HG02870 (cell line): ENCODE measurements around the gene ARL14EP.

ENCODE experiments used
- ATAC-seq: cut with Tn5 transposase; IDR thresholded peaks from one replicate; pipeline ENCODE4 v1.9.1; 2021; ENCODE audit warnings: mild to moderate bottlenecking, moderate library complexity; ENCODE audit not compliant: unreplicated experiment

ARL14EP gene

GRCh38 chr11:30322826-30323710 lies at the start of gene ARL14EP:
Gene ARL14EP, plus strand, starts transcription at chr11:30323104. Its CDS starts 7,845 bp downstream, at chr11:30330949.
- ATAC-seq = peak; percentile 96

- ATAC-seq = no peak
Observed at GRCh38 chr11:30277176-30277575, 45.7 kb upstream of the ARL14EP start.

- no peak for ATAC-seq
Observed at GRCh38 chr11:30279796-30280195, 43.1 kb upstream of the ARL14EP start.

- peak; percentile 33 for ATAC-seq
Observed at GRCh38 chr11:30281476-30282288, 41.2 kb upstream of the ARL14EP start.

- ATAC-seq = peak; percentile 75
Observed at GRCh38 chr11:30282289-30282631, 40.6 kb upstream of the ARL14EP start.

GRCh38 chr11:30284836-30285235 lies 38.1 kb upstream of the ARL14EP start:
- ATAC-seq = no peak

GRCh38 chr11:30285416-30286121 lies 37.3 kb upstream of the ARL14EP start:
- ATAC-seq = no peak

GRCh38 chr11:30291331-30291730 lies 31.6 kb upstream of the ARL14EP start:
- ATAC-seq = no peak

- no peak for ATAC-seq
Observed at GRCh38 chr11:30292545-30292944, 30.4 kb upstream of the ARL14EP start.

GRCh38 chr11:30295178-30295885 lies 27.6 kb upstream of the ARL14EP start:
- ATAC-seq = no peak

GRCh38 chr11:30304620-30305019 lies 18.3 kb upstream of the ARL14EP start:
- ATAC-seq = no peak

GRCh38 chr11:30310623-30311022 lies 12.3 kb upstream of the ARL14EP start:
- peak; percentile 98 for ATAC-seq

GRCh38 chr11:30311189-30311588 lies 11.7 kb upstream of the ARL14EP start:
- no peak for ATAC-seq

- ATAC-seq = no peak
Observed at GRCh38 chr11:30312243-30312642, 10.7 kb upstream of the ARL14EP start.

- no peak for ATAC-seq
Observed at GRCh38 chr11:30313580-30313979, 9.3 kb upstream of the ARL14EP start.

GRCh38 chr11:30314625-30315024 lies 8.3 kb upstream of the ARL14EP start:
- ATAC-seq = no peak

GRCh38 chr11:30316237-30316636 lies 6.7 kb upstream of the ARL14EP start:
- ATAC-seq = no peak

- ATAC-seq = no peak
Observed at GRCh38 chr11:30317030-30317429, 5.9 kb upstream of the ARL14EP start.

GRCh38 chr11:30321321-30321720 lies 1.6 kb upstream of the ARL14EP start:
- ATAC-seq = no peak

- ATAC-seq = no peak
Observed at GRCh38 chr11:30322191-30322590, 713 bp upstream of the ARL14EP start.
